NCI-H2227 (cell line): ENCODE results near the gene F12.
"Not testable (repeated sequence)": the region's sequence is repeated elsewhere in the genome, so short reads cannot be mapped to it uniquely, and the experiment has no call there.

Source experiments
- DNase-seq: peaks from one replicate; lab custom pipeline; 2025; ENCODE audit not compliant: unreplicated experiment; lab: John Stamatoyannopoulos, UW

F12 gene

GRCh38 chr5:177389241-177390169 is 19.9 kb downstream of the F12 start:
- no peak for DNase-seq

- DNase-seq = no peak
Observed at GRCh38 chr5:177388521-177389052, 20.8 kb downstream of the F12 start.

- no peak for DNase-seq
Observed at GRCh38 chr5:177387405-177387804, 22.0 kb downstream of the F12 start.

GRCh38 chr5:177386542-177386941 is 22.8 kb downstream of the F12 start:
- DNase-seq = no peak

GRCh38 chr5:177385720-177386119 is 23.6 kb downstream of the F12 start:
- DNase-seq = no peak

- no peak for DNase-seq
Observed at GRCh38 chr5:177384134-177384533, 25.2 kb downstream of the F12 start, which contains the start of gene SLC34A1. SLC34A1 (plus strand) TSS chr5:177384434; CDS start chr5:177385742, 1,308 bp downstream.

GRCh38 chr5:177383181-177383580 is 26.2 kb downstream of the F12 start:
- no peak for DNase-seq

- DNase-seq = no peak
Observed at GRCh38 chr5:177382423-177383029, 26.8 kb downstream of the F12 start.

- DNase-seq = no peak
Observed at GRCh38 chr5:177380805-177381126, 28.6 kb downstream of the F12 start.

GRCh38 chr5:177378884-177379883 is 30.2 kb downstream of the F12 start:
- no peak for DNase-seq

- no peak for DNase-seq
Observed at GRCh38 chr5:177377851-177378776, 31.2 kb downstream of the F12 start.

- DNase-seq = no peak
Observed at GRCh38 chr5:177376107-177376506, 33.3 kb downstream of the F12 start.

- DNase-seq = not testable (repeated sequence)
Observed at GRCh38 chr5:177375516-177375915, 33.8 kb downstream of the F12 start.

- no peak for DNase-seq
Observed at GRCh38 chr5:177374211-177374610, 35.2 kb downstream of the F12 start.

- no peak for DNase-seq
Observed at GRCh38 chr5:177373806-177374205, 35.6 kb downstream of the F12 start.

GRCh38 chr5:177372910-177373309 is 36.5 kb downstream of the F12 start:
- DNase-seq = no peak

GRCh38 chr5:177372034-177372896 is 37.1 kb downstream of the F12 start:
- DNase-seq = no peak

GRCh38 chr5:177371120-177372033 is 38.0 kb downstream of the F12 start:
- no peak for DNase-seq
